Measurements from ENCODE around the gene SERINC5.

SERINC5 gene

GRCh38 chr5:80083101-80083890 lies 172.6 kb downstream of the SERINC5 start:
- peak; percentile 76 to 81 for DNase-seq

- DNase-seq, result peak; percentile 15 to 56
Measured at GRCh38 chr5:80082731-80083100, 173.1 kb downstream of the SERINC5 start.

DNA sequence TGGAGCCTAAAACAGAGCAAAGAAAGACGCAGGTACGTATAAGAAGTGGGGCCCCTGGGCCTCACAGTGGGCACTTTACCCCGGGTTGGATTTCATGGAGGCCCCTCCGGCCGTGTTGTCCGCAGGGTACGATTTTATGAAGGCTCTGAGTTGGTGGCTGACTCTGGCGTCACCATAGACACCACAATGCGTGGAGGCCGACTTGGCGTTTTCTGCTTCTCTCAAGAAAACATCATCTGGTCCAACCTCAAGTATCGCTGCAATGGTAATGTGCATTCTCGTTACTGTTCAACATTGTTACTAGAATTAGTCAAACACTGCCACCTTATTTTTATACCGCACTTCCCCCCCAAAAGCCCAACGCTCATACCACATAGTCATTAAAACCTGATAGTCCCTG lies 173.6 kb downstream of the SERINC5 start:
- no peak for DNase-seq

- DNase-seq, result no peak
Measured at GRCh38 chr5:80078921-80079320, 176.9 kb downstream of the SERINC5 start.

GRCh38 chr5:80077051-80077714 lies 178.7 kb downstream of the SERINC5 start:
- DNase-seq, result no peak

DNA sequence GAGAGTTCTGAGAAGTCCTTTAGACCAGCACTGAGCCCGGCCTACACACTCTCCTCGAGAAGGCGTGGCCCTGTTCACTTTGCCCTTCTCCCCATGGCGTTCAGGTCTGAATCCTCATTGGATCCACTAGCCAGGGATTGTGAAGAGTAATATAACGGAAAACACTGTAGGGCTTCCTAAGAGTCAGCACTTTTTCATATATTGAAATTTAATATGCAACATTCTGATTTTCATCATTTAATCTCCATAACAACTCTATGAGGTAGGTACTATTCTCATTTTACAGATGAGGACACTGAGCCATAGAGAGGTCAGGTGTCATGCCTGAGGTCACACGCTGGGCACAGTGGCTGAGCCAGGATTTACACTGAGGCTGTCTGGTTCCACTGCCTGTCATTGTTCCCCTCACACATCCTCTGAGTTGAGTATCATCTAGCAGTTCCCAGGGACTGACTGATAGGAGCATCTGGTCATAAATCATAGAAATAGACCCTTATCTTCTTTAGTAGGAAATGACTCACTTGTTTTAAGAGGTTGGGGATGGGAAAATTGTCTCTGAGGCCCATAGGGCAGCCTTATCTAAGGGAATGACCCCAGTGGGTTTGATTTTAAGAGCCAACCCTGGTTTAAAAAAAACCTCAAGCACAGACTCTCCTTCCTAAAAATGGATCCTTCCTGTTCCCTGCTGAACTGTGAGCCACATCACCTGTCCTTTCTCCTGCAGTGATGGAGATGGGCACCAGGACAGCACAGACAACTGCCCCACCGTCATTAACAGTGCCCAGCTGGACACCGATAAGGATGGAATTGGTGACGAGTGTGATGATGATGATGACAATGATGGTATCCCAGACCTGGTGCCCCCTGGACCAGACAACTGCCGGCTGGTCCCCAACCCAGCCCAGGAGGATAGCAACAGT lies 179.5 kb downstream of the SERINC5 start:
- DNase-seq, result no peak

GRCh38 chr5:80072103-80073073 lies 183.5 kb downstream of the SERINC5 start:
- DNase-seq, result no peak

GRCh38 chr5:80071510-80072021 lies 184.3 kb downstream of the SERINC5 start:
- no peak for DNase-seq

DNA sequence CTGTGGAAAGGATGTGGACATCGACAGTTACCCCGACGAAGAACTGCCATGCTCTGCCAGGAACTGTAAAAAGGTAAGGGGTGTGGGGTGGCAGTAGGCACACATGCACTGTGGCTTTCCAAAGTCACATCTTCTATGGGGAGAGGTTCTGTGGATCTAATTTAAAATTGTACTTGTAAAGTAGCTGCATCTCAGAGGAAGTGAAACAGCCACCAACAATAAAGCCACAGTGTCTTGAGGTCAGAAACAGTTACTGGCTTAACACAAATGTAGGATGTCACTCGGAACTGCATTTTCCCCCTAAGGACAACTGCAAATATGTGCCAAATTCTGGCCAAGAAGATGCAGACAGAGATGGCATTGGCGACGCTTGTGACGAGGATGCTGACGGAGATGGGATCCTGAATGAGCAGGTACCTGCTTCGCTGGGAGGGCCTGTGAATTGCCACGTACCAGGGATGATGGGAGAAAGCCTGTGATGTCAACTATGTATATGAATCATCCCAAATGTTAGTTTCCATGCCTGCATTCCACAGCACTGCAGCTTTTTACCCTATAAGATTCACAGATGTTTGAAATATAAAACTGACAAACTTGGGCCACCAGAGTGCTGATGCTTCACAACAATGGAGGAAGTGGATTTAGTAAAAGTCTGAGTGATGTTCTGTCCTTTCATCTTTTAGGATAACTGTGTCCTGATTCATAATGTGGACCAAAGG lies 185.4 kb downstream of the SERINC5 start:
- DNase-seq, result no peak

DNA sequence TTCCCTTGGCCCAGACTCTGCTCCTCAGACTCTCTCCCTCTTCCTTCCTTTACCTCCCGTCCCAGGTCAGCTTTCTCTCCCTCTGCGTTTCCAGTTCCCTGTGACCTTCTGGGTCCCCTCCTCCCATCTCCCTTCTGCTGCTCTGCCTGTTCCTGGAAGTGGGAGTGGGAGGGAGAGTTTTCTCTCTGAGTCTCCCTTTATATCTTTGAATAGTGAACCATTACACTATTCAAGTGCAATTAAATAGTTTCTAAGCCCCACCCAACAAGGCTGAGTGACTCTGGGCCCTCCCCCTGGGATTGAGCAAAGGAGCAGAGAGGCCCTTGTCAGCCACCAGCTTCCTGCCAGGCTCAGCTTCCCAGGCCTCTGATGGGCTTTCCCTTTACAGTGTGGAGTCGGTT lies 185.9 kb downstream of the SERINC5 start:
- peak; percentile 25 to 27 for DNase-seq

DNA sequence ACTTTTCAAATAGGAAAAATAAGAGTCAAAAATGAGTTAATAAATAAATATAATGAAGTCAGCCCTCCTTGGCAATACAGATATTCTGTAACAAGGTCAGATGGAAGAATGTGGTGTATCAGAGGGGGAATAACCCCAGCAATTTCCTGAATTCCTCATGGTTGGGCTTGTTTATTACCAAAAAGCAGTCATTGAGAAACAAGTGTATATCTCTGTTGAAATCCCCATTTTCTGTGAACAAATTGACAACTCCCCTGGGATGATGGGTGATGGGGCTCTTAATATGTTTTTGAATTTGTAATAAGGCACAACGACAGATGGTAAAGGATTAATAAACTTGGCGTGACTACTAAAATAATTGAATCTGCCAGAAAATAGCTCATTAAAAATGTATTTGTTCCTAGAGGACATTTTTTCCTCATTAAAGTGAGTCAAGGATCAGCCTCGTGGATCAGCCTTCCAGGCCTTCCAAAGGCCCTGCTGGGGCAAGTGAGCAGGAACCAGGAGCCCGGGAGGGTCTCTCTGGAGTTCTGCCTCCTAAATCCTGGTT lies 186.5 kb downstream of the SERINC5 start:
- peak; percentile 35 to 39 for DNase-seq

DNA sequence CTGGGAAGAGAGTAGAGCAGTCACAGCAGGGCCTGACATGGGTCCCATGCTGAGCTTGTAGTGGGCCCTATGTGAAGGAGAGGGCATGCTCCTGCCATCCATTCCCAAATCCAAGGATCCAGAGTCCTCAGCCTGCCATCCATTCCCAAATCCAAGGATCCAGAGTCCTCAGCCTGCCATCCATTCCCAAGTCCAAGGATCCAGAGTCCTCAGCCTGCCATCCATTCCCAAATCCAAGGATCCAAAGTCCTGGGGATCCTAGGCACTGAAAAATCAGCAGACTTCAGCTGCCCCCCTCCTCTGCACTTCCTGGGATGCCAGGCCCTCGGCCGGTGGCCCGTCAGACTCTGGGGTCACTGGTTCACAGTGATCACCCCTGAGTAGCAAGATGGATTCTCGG lies 187.1 kb downstream of the SERINC5 start:
- DNase-seq, result no peak

DNA sequence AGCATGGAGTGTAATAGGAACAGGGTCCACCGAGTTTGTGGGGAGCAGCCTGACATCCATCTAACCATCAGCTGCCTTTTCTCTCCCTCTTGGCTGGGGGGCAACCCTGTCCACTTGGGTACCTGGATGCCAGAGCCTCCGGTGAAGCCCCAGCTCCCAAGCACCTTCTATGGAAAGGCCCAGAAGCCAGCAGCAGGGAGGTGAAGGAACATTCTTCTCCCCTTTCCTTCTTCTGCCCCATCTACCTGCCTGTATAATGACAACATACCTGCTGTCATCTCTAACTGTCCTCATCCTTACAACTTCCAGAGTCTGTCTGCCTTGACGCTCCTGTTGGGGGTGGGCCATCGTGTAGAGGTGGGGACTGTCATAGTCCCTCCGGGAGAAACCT lies 187.6 kb downstream of the SERINC5 start:
- DNase-seq, result no peak

GRCh38 chr5:80067531-80068245 lies 188.2 kb downstream of the SERINC5 start:
- no peak for DNase-seq

DNA sequence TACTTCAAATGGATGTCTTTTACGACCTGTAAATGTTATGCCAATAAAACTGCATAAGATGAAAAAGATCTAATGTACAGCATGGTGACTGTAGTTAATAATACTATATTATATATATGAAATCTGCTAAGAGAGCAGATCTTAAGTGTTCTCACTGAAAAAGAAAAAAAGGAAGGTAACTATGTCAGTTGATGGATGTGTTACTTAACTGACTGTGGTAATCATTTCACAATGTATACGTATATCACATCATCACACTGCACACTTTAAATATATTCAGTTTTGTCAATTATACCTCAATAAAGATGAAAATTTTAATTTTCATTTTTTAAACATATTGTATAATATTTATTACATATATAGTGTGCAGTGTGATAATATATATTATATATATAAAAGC lies 188.8 kb downstream of the SERINC5 start:
- peak; percentile 38 to 52 for DNase-seq

GRCh38 chr5:80064124-80064523 lies 191.7 kb downstream of the SERINC5 start:
- no peak for DNase-seq
